GM12878 (cell line): Measurements from ENCODE around the gene PARK7. TPM values are rescaled to one million over a fixed set of nuclear protein-coding genes. Genes with fewer than 3 reads are reported as not detected.

Experiments used
- ATAC-seq: fragments of 200-7000 bp; cut with Tn5 transposase; 3 replicates; pipeline ENCODE4 v1.9.1; 2020; ENCODE audit warnings: mild to moderate bottlenecking, moderate library complexity
- BruUV-seq: library from RNA; stranded (reverse); fragments of 400-500 nt; replicated peaks from 2 replicates; lab custom pipeline; 2021; lab: Mats Ljungman, UMichigan
- CTCF ChIA-PET: fragments of 300-600 bp; sonication (Branson Sonifier 250); formaldehyde crosslinking; extraction: SDS; loops from one replicate; lab custom pipeline; 2021; ENCODE audit warnings: inconsistent platforms; lab: Yijun Ruan, JAX
- POLR2A ChIA-PET: fragments of 350-600 bp; formaldehyde crosslinking; extraction: SDS; loops from one replicate; lab custom pipeline; 2021; ENCODE audit warnings: inconsistent platforms; lab: Charles Lee
- RAD21 ChIA-PET: fragments of 300-600 bp; sonication (Branson Sonifier 250); formaldehyde crosslinking; loops from one replicate; lab custom pipeline; 2023; ENCODE audit warnings: antibody characterized with exemption; ENCODE audit not compliant: unreplicated experiment; lab: Charles Lee
- SMC1A ChIA-PET: fragments of 300-600 bp; sonication (Branson Sonifier 250); formaldehyde crosslinking; loops from one replicate; lab custom pipeline; 2023; ENCODE audit not compliant: unreplicated experiment, uncharacterized antibody; lab: Charles Lee
- DNase-seq: peaks from one replicate; pipeline ENCODE4 v3.0.0-alpha.2; 2011; ENCODE audit warnings: low read depth, low spot score
- FAIRE-seq: peaks from 3 replicates; lab custom pipeline; 2011; peaks lifted over from hg19 to GRCh38; lab: Jason Lieb, UNC
- H2AFZ ChIP-seq: 2 replicates; pipeline ENCODE4 v1.6.0; 2011; ENCODE audit warnings: low read depth, low read length, control low read depth; ENCODE audit not compliant: control insufficient read depth
- H3K27ac ChIP-seq: 2 replicates; pipeline ENCODE4 v1.5.1; 2011; ENCODE audit warnings: control low read depth; ENCODE audit not compliant: control insufficient read depth, insufficient read depth
- H3K27me3 ChIP-seq, 2 experiments: replicated peaks in 1 of 2; 2 replicates each; pipeline versions ENCODE4 v1.6.0 to v1.6.1; 2011; ENCODE audit warnings: low read length in 1 of 2; ENCODE audit not compliant: control insufficient read depth in 2 of 2, insufficient read depth in 2 of 2
- H3K36me3 ChIP-seq, 2 experiments: 2 replicates each; pipeline ENCODE4 v1.5.1; 2011; ENCODE audit warnings: low read length in 1 of 2; ENCODE audit not compliant: control insufficient read depth in 2 of 2, insufficient read depth in 2 of 2
- H3K4me1 ChIP-seq: 2 replicates; pipeline ENCODE4 v1.6.1; 2011; ENCODE audit warnings: mild to moderate bottlenecking, low read length, moderate library complexity, mixed read lengths; ENCODE audit not compliant: control insufficient read depth, insufficient read depth
- H3K4me2 ChIP-seq: 2 replicates; pipeline ENCODE4 v1.6.0; 2011; ENCODE audit warnings: control low read depth; ENCODE audit not compliant: control insufficient read depth, insufficient read depth
- H3K4me3 ChIP-seq: fragments of 200-600 bp; sonication (generic); 2 replicates; pipeline ENCODE4 v1.5.1; 2016
- H3K79me2 ChIP-seq: 2 replicates; pipeline ENCODE4 v1.6.0; 2011; ENCODE audit warnings: low read length; ENCODE audit not compliant: control insufficient read depth, insufficient read depth
- H3K9ac ChIP-seq: 2 replicates; pipeline ENCODE4 v1.8.0; 2011; ENCODE audit warnings: low read length, control low read depth, mixed read lengths; ENCODE audit not compliant: control insufficient read depth, insufficient read depth
- H3K9me3 ChIP-seq: replicated peaks from 3 replicates; pipeline ENCODE4 v1.5.1; 2011; ENCODE audit warnings: mild to moderate bottlenecking, low read length; ENCODE audit not compliant: control insufficient read depth, insufficient read depth
- H4K20me1 ChIP-seq: 2 replicates; pipeline ENCODE4 v1.6.0; 2011; ENCODE audit not compliant: control insufficient read depth, insufficient read depth
- ELK1 ChIP-seq: IDR thresholded peaks from 2 replicates; pipeline ENCODE4 v1.6.1; 2012; ENCODE audit warnings: low read depth, low read length, improper control_type of control experiment
- GABPA ChIP-seq: IDR thresholded peaks from 2 replicates; pipeline ENCODE4 v1.6.1; 2014; ENCODE audit warnings: antibody characterized with exemption, low read depth, mild to moderate bottlenecking, inconsistent platforms
- IKZF1 ChIP-seq: fragments of 450-650 bp; conservative IDR thresholded peaks from 2 replicates; pipeline ENCODE4 v1.6.1; 2017; ENCODE audit warnings: antibody characterized with exemption, mild to moderate bottlenecking
- IKZF2 ChIP-seq, 2 experiments: fragments of 450-650 bp; IDR thresholded peaks; 2 replicates each; pipeline ENCODE4 v1.6.1; 2017; ENCODE audit warnings: mild to moderate bottlenecking in 2 of 2, moderate library complexity in 2 of 2
- LARP7 ChIP-seq: fragments of 450-650 bp; IDR thresholded peaks from 2 replicates; pipeline ENCODE4 v1.6.1; 2017; ENCODE audit warnings: mild to moderate bottlenecking
- MYB ChIP-seq: fragments of 150-350 bp; IDR thresholded peaks from 2 replicates; pipeline ENCODE4 v1.6.1; 2014; ENCODE audit warnings: mild to moderate bottlenecking, low read depth, low read length, borderline replicate concordance
- NR2C1 ChIP-seq: fragments of 450-650 bp; IDR thresholded peaks from 2 replicates; pipeline ENCODE4 v1.6.1; 2017; ENCODE audit warnings: antibody characterized with exemption, mild to moderate bottlenecking, moderate library complexity
- RBBP5 ChIP-seq: fragments of 200-600 bp; sonication (generic); conservative IDR thresholded peaks from 2 replicates; pipeline ENCODE4 v1.6.1; 2016
- STAT3 ChIP-seq: IDR thresholded peaks from 2 replicates; pipeline ENCODE4 v1.6.1; 2011; ENCODE audit warnings: low read depth, low read length, improper control_type of control experiment
- ZBTB4 ChIP-seq: fragments of 450-650 bp; formaldehyde crosslinking; IDR thresholded peaks from 2 replicates; pipeline ENCODE4 v1.4.0; 2022; ENCODE audit warnings: mild to moderate bottlenecking, moderate library complexity
- ZNF207 ChIP-seq: fragments of 450-650 bp; IDR thresholded peaks from 2 replicates; pipeline ENCODE4 v1.6.1; 2014; ENCODE audit warnings: antibody characterized with exemption, mild to moderate bottlenecking, borderline replicate concordance
- ZNF217 ChIP-seq: fragments of 450-650 bp; IDR thresholded peaks from 2 replicates; pipeline ENCODE4 v1.6.1; 2017; ENCODE audit warnings: antibody characterized with exemption, mild to moderate bottlenecking
- WGBS: methylation state at CpG from one replicate; pipeline ENCODE4 v1.1.6; 2016; ENCODE audit warnings: low lambda C conversion rate; ENCODE audit not compliant: insufficient replicate concordance, insufficient coverage; ENCODE audit errors: missing lambda C conversion rate; 5-methylcytosine and 5-hydroxymethylcytosine counted together
- in situ Hi-C: fragments of 300-500 bp; cut with MboI; formaldehyde crosslinking; loops from 9 replicates; pipeline ENCODE4 v1.14.3; 2018; ENCODE audit warnings: mixed read lengths
- intact Hi-C: fragments of 100-400 bp; cut with micrococcal nuclease; formaldehyde crosslinking; loops from one replicate; pipeline ENCODE4 v1.14.2; 2022; ENCODE audit not compliant: unreplicated experiment
- polyA plus RNA-seq, 11 experiments: library from polyadenylated mRNA; depleted of rRNA in 4 of 11; unstranded in 6 of 11; stranded (reverse) in 5 of 11; fragments of >200 nt; fragmentation: Nextera tagmentation in 4 of 11; fragmentation: Illumina TruSeq in 1 of 11; extraction: Ambion mirVana in 4 of 11; extraction: Trizol in 1 of 11; gene quantifications; 1 replicate in 1 of 11; 2 replicates in 10 of 11; pipeline versions ENCODE4 v1.2.1 to v1.2.3, GENCODE V29; 2011 to 2016; ENCODE audit warnings: inconsistent platforms in 2 of 11, missing spikeins in 2 of 11, low read depth in 1 of 11
- total RNA-seq, 4 experiments: library from RNA; depleted of rRNA in 3 of 4; stranded (reverse); fragments of >200 nt in 3 of 4; fragmentation: Illumina TruSeq in 1 of 4; extraction: Trizol in 1 of 4; gene quantifications; 2 replicates each; pipeline versions ENCODE4 v1.2.1 to v1.2.3, GENCODE V29; 2013 to 2021
- TF ChIP-seq, protein P1 (sequence below): IDR thresholded peaks from 2 replicates; pipeline ENCODE4 v1.6.1; 2012; ENCODE audit warnings: low read depth, low read length, improper control_type of control experiment

The PARK7 gene
- total and polyA plus RNA-seq, 10 of the 15 experiments (the other 5 are each of a cell fraction or from before 2014, with no cell fraction given) = 267 to 1,056 (median 495) TPM

- CTCF ChIA-PET = interaction anchor here (1.2 kb wide), 1 partner anchor 12 kb away, joined by 4 read pairs; no protein-coding TSS in a partner anchor
Observed at GRCh38 chr1:8002921-8003320, 41.4 kb downstream of the PARK7 start.

More at GRCh38 chr1:8002921-8003320, 41.4 kb downstream of the PARK7 start:
- H3K4me1 ChIP-seq = no peaks in the 10 kb centered on the region
- in situ Hi-C loops (no loop called here), intact Hi-C loops (no loop called here)
- H2AFZ ChIP-seq = no peak overlapping the region
- ChIA-PET SMC1A (interaction anchor here (0.8 kb wide), 1 partner anchor 12 kb away, joined by 4 read pairs; no protein-coding TSS in a partner anchor), POLR2A (no interaction called here), RAD21 (no interaction called here)
- TF ChIP-seq, protein P1, sequence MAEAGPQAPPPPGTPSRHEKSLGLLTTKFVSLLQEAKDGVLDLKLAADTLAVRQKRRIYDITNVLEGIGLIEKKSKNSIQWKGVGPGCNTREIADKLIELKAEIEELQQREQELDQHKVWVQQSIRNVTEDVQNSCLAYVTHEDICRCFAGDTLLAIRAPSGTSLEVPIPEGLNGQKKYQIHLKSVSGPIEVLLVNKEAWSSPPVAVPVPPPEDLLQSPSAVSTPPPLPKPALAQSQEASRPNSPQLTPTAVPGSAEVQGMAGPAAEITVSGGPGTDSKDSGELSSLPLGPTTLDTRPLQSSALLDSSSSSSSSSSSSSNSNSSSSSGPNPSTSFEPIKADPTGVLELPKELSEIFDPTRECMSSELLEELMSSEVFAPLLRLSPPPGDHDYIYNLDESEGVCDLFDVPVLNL = no peak
- TF ChIP-seq MYB (no peak), ZNF217 (no peak), RBBP5 (no peak), STAT3 (no peak), GABPA (no peak), ZNF207 (no peak), IKZF2 (IDR thresholded peaks at IDR 0.05) (no peak), LARP7 (no peak), ZBTB4 (CRISPR knock-in tag) (no peak), NR2C1 (no peak), ELK1 (no peak), IKZF1 (no peak)
- no peak overlapping the region for H3K27ac ChIP-seq
- no peak overlapping the region for H3K4me2 ChIP-seq
- no peak for DNase-seq
- FAIRE-seq = no peak
- no peaks in the 10 kb centered on the region for H3K9me3 ChIP-seq
- H3K79me2 ChIP-seq = no peaks in the 10 kb centered on the region
- BruUV-seq = no TSS peak
- H3K27me3 ChIP-seq = no peaks in the 10 kb centered on the region
- no peaks in the 10 kb centered on the region for H4K20me1 ChIP-seq
- no peak for ATAC-seq
- no peak overlapping the region for H3K9ac ChIP-seq
- H3K36me3 ChIP-seq = no peaks in the 10 kb centered on the region
- WGBS = 100% methylated on average over 4 of the region's 4 CpGs
- no peak overlapping the region for H3K4me3 ChIP-seq
